Colonic mucosa (tissue), 4 donors: Measurements from ENCODE around the gene NACC2. TPM values are rescaled to one million over a fixed set of nuclear protein-coding genes. Genes with fewer than 3 reads are reported as not detected.

Experiments used
- DNase-seq: peaks from one replicate; pipeline ENCODE4 v3.0.0-alpha.2; 2020
- H3K27ac ChIP-seq: fragments of 200-600 bp; one replicate; pipeline ENCODE4 v1.8.0; 2021
- H3K27me3 ChIP-seq: fragments of 200-600 bp; one replicate; pipeline ENCODE4 v1.8.0; 2021
- H3K36me3 ChIP-seq: fragments of 200-600 bp; one replicate; pipeline ENCODE4 v1.8.0; 2021
- H3K4me1 ChIP-seq: fragments of 200-600 bp; one replicate; pipeline ENCODE4 v1.8.0; 2021; ENCODE audit warnings: mild to moderate bottlenecking
- H3K4me3 ChIP-seq: fragments of 200-600 bp; one replicate; pipeline ENCODE4 v1.8.0; 2021
- H3K9ac ChIP-seq, 2 donors: one replicate each; pipeline ENCODE4 v1.7.0; 2013; ENCODE audit warnings: control low read depth in 2 of 2, low read depth in 2 of 2, low read length in 2 of 2
- H3K9me3 ChIP-seq: fragments of 200-600 bp; one replicate; pipeline ENCODE4 v1.8.0; 2021
- intact Hi-C: fragments of 100-400 bp; cut with DNase I; formaldehyde crosslinking; loops from one replicate; pipeline ENCODE4 v1.14.1; 2022
- total RNA-seq, 2 donors: library from RNA; stranded (reverse); fragmentation: NEBNext Ultra II Directional in 1 of 2; extraction: Animal tissue kit (Norgen Biotek cat#: 25700) in 1 of 2; gene quantifications; one replicate each; pipeline ENCODE4 v1.2.1, GENCODE V29; 2021
- TF ChIP-seq, protein P1 (sequence below): fragments of 200-600 bp; IDR thresholded peaks from one replicate; pipeline ENCODE4 v1.8.0; 2022; ENCODE audit warnings: antibody characterized with exemption, mild to moderate bottlenecking
- donor health status: healthy.
- donor health status: DM: no; HTN: no; CAD: no.
- donor health status: DM: no; HTN: no; CAD: no.

NACC2 gene
- total RNA-seq, 2 donors from 2014 or later: 20.3 to 21.0 TPM

DNA sequence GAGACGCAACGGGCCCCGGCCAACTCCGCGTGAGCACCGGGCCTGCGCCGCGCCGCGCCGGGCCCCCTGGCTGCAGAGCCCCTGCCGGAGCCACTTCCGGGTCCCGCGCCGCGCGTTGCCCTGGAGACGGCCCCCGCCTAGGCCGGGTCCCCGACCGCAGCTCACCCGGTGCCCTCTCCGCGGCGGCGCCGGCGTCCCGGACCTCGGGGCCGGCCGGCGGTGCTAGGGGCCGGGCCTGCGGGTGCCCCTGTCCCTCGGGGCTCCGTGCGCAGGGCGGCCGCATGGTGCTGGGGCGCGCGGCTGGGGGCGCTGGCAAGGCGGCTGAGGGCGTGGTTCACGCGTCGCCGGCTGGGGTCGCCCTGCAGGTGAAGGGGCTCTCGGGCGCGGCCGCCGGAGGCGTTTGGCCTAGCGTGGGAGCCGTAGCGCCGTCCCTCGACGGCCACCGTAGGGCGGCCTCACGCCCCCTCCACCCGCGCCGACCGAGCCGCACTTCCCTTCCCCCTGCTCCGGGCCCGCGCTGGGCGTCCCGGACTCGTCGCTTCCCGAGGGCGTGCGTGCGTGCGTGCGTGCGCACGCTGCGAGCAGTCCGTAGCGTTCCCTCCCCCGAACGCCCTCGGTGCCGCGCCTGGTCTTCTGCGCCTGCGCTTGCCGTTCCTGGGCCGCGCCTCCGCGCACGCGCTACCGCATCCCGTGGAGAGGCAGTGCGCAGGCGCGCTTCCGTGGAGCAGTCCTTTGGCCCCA, 23.4 kb upstream of the NACC2 start, which contains the start of gene TMEM250:
Gene TMEM250 (minus strand): TSS at position 556 of the 741 bp plus-strand sequence. CDS start 1,975 bp downstream, outside the sequence.
- intact Hi-C loops: no loop called here
- peak within 1 kb of the TSS; percentile 91 for H3K27ac ChIP-seq
- H3K4me1 ChIP-seq: peaks cover 16% of the 10 kb centered on the region
- peak within 1 kb of the TSS; percentile 84 to 86 for H3K9ac ChIP-seq
- peaks cover 3% of the 10 kb centered on the region for H3K27me3 ChIP-seq
- peak within 1 kb of the TSS; percentile 83 for H3K4me3 ChIP-seq
- TF ChIP-seq, protein P1, sequence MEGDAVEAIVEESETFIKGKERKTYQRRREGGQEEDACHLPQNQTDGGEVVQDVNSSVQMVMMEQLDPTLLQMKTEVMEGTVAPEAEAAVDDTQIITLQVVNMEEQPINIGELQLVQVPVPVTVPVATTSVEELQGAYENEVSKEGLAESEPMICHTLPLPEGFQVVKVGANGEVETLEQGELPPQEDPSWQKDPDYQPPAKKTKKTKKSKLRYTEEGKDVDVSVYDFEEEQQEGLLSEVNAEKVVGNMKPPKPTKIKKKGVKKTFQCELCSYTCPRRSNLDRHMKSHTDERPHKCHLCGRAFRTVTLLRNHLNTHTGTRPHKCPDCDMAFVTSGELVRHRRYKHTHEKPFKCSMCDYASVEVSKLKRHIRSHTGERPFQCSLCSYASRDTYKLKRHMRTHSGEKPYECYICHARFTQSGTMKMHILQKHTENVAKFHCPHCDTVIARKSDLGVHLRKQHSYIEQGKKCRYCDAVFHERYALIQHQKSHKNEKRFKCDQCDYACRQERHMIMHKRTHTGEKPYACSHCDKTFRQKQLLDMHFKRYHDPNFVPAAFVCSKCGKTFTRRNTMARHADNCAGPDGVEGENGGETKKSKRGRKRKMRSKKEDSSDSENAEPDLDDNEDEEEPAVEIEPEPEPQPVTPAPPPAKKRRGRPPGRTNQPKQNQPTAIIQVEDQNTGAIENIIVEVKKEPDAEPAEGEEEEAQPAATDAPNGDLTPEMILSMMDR: no peak
- H3K9me3 ChIP-seq: no peaks in the 10 kb centered on the region
- H3K36me3 ChIP-seq: no peaks in the 10 kb centered on the region
- DNase-seq: peak; percentile 96

DNA sequence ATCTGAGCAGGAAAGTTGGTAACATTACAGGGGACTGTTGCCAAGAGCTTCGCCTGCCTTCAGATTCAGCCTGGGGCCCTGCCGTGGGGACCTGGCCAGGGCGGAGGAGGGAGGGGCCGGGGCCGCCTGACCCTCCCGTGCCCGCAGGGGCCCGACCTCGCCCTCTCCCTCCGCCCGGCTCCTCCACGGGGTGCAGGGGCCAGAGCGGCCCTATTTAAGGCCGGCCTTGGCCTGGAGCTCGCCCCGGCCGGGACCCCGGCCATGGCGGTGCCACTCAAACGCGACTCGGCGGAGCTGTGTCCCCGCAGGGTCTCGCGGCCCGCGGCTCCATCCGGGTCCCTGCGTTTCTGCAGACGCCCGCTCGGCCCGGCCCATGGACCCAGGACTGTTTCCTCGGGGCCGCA, 22.8 kb upstream of the NACC2 start:
- H3K4me1 ChIP-seq: peaks cover 16% of the 10 kb centered on the region
- no peaks in the 10 kb centered on the region for H3K36me3 ChIP-seq
- peak; percentile 58 for DNase-seq
- peak overlapping the region; percentile 91 for H3K27ac ChIP-seq
- TF ChIP-seq, protein P1: no peak
- intact Hi-C loops: no loop called here
- H3K9ac ChIP-seq: peak overlapping the region; percentile 84 to 86
- no peaks in the 10 kb centered on the region for H3K9me3 ChIP-seq
- H3K27me3 ChIP-seq: no peaks in the 10 kb centered on the region
- H3K4me3 ChIP-seq: peak overlapping the region; percentile 83

DNA sequence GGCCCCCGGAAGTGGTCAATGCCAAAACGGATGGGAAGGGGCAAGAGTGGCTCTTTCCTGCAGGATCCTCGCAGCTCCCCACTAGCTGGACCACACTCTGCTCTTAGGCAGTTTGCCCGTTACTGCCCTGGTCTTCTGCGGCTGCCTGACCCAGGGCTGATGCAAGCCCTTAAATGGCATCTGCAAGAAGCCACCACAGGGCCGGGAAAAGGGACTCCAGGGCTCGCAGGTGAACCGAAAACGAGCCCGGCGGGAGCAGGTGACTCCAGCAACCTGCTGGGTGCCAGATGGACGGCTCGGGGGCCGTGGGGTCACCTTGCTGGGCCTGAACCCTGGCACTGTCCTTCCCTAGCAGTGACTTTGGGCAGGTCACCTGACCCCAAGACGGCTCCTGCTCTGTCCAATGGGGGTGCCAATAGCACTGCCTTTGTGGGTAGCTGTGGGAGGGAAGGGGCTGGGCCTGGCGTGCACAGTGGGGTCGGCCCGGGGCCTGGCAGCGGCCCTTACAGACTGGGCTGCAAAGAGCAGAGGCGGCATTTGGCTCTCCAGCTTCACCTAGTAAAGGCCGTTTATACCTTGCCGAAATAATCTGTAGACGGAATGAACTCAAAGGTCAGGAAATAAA, 22.3 kb upstream of the NACC2 start:
- Histone ChIP-seq H3K27ac (peak overlapping the region; percentile 91), H3K4me3 (peak overlapping the region; percentile 83), H3K4me1 (peaks cover 16% of the 10 kb centered on the region), H3K9ac (peak overlapping the region; percentile 84 to 86), H3K9me3 (no peaks in the 10 kb centered on the region), H3K36me3 (no peaks in the 10 kb centered on the region), H3K27me3 (no peaks in the 10 kb centered on the region)
- DNase-seq: peak; percentile 62
- TF ChIP-seq, protein P1: no peak
- intact Hi-C loops: no loop called here

DNA sequence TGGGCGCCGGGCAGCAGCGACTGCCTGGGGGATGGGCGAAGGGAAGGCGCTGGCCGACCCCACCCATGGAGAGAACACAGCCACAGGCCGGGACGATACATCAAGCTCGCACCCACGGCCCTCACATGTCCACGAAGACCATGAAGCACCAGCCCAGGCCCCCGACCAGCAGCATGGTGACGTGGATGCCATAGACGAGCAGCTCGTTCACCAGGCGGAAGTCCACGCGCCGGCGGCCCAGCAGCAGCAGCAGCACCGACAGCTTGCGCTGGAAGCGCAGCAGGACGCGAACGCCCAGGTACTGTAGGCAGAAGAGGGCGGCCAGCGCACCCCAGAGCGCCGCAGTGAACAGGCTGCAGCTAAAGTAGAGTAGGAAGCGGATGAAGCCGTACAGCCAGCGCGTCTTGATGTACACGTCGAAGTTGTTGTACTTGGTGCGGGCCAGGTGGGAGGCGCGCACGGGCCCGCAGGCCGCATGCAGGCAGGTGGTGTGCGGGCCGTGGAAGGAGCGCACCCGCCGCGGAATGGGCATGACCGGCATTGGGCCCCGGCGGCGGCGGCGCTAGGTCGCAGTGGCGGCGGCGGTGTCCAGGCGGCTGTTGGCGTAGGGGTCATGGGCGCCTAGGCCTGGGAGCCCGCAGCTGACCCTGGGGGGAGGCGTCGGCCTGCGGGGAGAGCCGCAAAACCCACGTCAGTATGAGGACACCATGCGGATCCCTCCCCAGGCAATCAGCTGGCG, 21.4 kb upstream of the NACC2 start:
- H3K36me3 ChIP-seq: no peaks in the 10 kb centered on the region
- H3K9ac ChIP-seq: no peak overlapping the region
- H3K4me3 ChIP-seq: no peak overlapping the region
- H3K27ac ChIP-seq: no peak overlapping the region
- H3K9me3 ChIP-seq: no peaks in the 10 kb centered on the region
- no peaks in the 10 kb centered on the region for H3K27me3 ChIP-seq
- no peak for DNase-seq
- H3K4me1 ChIP-seq: peaks cover 16% of the 10 kb centered on the region
- TF ChIP-seq, protein P1: no peak
- intact Hi-C loops: no loop called here

DNA sequence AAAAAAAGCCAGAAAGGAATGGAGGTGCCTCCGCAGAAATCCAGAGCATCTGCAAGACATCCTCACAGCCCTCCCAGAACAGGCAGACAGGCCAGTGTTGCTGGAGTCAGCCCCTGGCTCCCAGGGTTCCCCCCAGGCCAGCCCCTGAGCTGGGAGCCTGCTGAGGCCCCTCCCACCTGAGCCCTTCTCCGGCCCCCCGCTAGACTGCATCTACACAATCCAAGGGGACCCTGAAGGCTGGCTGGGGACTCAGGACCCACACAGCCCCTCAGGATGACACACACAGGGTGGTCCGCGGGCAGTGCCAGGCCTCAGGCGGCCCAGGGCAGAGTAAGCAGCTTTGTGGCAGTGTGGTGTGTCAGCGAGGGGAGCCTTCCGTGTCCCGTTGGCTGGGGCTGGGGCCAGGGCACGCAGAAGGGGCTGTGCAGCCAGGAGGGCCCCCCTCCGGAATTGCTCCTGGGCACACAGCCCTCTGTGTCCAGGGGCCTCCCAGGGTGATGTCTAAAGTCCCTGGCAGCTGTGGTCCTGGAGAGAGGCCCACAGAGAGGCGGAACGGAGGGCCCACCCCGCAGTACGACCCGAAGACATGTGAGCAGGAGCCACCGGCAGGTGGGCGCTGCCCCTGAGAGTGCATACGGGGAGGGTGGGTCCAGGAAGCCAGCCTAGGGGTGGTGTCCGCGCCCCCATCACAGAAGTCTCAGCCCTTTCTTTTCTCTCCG, 20.7 kb upstream of the NACC2 start:
- TF ChIP-seq, protein P1: no peak
- intact Hi-C loops: no loop called here
- peaks cover 16% of the 10 kb centered on the region for H3K4me1 ChIP-seq
- H3K36me3 ChIP-seq: no peaks in the 10 kb centered on the region
- H3K9ac ChIP-seq: no peak overlapping the region
- no peaks in the 10 kb centered on the region for H3K27me3 ChIP-seq
- no peak for DNase-seq
- no peak overlapping the region for H3K27ac ChIP-seq
- H3K9me3 ChIP-seq: no peaks in the 10 kb centered on the region
- no peak overlapping the region for H3K4me3 ChIP-seq
